HL-60 (cell line): Measurements from ENCODE around the gene ADAMTS17.

Source experiments
- DNase-seq, 2 experiments: peaks; one replicate each; pipeline ENCODE4 v3.0.0-alpha.2; 2010 to 2020; ENCODE audit warnings: low read depth in 1 of 2, low spot score in 1 of 2
- H3K27ac ChIP-seq: fragments of 250-450 bp; sonication (Bioruptor Pico); replicated peaks from 2 replicates; pipeline ENCODE4 v1.5.1; 2020; ENCODE audit warnings: mild to moderate bottlenecking, moderate library complexity
- H3K27me3 ChIP-seq: fragments of 250-450 bp; sonication (Bioruptor Pico); 2 replicates; pipeline ENCODE4 v1.5.1; 2021; ENCODE audit warnings: mild to moderate bottlenecking, moderate library complexity; ENCODE audit not compliant: insufficient read depth, poor library complexity, severe bottlenecking
- H3K4me3 ChIP-seq: replicated peaks from 2 replicates; pipeline ENCODE4 v1.5.1; 2011; ENCODE audit warnings: mild to moderate bottlenecking, control low read depth, low read length; ENCODE audit not compliant: insufficient read depth
- GABPA ChIP-seq: IDR thresholded peaks from 2 replicates; pipeline ENCODE4 v1.6.1; 2012; ENCODE audit warnings: low read depth
- POLR2AphosphoS5 ChIP-seq: IDR thresholded peaks from 2 replicates; pipeline ENCODE4 v1.6.1; 2012; ENCODE audit warnings: low read depth
- SPI1 ChIP-seq: IDR thresholded peaks from 2 replicates; pipeline ENCODE4 v1.6.1; 2012; ENCODE audit warnings: low read depth, mild to moderate bottlenecking, borderline replicate concordance
- TF ChIP-seq, protein P1 (sequence below): IDR thresholded peaks from one replicate; pipeline ENCODE4 v1.5.1; 2011; ENCODE audit warnings: low read length, control low read depth, inconsistent platforms; ENCODE audit not compliant: insufficient read depth
- TF ChIP-seq, protein P2 (sequence below): IDR thresholded peaks from 2 replicates; pipeline ENCODE4 v1.6.1; 2012; ENCODE audit warnings: low read depth; ENCODE audit not compliant: insufficient replicate concordance

ADAMTS17 gene

DNA sequence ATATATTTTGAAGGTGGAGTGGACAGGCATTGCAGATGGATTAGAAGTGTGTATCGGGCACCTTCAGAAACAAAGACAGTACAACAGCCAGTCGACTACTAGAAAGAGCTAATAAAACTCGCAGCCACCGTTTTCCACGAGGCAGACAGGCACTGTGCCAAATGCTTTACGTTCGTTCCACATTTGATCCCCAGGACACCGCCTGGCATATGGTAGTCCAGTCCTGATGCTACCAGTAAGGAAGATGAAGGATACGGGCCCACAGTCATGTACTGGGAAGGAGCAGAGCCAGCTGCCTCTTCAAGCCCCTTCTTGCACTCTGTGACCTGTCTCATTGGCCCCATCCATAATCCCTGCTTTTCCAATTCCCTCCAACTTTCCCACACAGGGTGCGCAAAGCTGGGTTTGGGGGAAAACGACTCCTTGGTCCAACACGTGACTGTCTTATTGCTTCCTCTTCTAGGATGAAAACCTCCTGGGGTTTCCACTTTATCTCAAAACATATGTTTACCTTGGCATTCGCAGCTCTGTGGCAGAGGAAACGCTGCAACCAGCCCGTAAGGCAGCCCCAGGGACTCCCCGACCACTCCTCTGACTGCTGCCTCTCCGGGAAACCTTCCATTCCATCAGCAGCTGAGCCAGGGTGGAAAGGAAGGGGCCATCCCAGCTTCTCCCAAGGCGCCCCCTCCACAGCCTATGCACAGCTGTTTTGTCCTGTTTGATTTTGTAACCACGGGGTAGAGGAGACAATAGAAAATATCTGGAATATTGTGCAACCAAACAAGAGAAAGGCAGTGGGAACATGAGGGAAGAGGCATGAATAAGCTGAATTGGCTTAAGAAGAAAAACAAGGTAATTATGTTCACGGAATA lies 107.4 kb downstream of the ADAMTS17 start:
- Histone ChIP-seq H3K27ac (no peak overlapping the region), H3K27me3 (no peaks in the 10 kb centered on the region), H3K4me3 (no peak overlapping the region)
- no peak for TF ChIP-seq SPI1
- TF ChIP-seq, protein P1, sequence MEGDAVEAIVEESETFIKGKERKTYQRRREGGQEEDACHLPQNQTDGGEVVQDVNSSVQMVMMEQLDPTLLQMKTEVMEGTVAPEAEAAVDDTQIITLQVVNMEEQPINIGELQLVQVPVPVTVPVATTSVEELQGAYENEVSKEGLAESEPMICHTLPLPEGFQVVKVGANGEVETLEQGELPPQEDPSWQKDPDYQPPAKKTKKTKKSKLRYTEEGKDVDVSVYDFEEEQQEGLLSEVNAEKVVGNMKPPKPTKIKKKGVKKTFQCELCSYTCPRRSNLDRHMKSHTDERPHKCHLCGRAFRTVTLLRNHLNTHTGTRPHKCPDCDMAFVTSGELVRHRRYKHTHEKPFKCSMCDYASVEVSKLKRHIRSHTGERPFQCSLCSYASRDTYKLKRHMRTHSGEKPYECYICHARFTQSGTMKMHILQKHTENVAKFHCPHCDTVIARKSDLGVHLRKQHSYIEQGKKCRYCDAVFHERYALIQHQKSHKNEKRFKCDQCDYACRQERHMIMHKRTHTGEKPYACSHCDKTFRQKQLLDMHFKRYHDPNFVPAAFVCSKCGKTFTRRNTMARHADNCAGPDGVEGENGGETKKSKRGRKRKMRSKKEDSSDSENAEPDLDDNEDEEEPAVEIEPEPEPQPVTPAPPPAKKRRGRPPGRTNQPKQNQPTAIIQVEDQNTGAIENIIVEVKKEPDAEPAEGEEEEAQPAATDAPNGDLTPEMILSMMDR: no peak
- no peak for TF ChIP-seq POLR2AphosphoS5
- no peak for TF ChIP-seq GABPA
- TF ChIP-seq, protein P2, sequence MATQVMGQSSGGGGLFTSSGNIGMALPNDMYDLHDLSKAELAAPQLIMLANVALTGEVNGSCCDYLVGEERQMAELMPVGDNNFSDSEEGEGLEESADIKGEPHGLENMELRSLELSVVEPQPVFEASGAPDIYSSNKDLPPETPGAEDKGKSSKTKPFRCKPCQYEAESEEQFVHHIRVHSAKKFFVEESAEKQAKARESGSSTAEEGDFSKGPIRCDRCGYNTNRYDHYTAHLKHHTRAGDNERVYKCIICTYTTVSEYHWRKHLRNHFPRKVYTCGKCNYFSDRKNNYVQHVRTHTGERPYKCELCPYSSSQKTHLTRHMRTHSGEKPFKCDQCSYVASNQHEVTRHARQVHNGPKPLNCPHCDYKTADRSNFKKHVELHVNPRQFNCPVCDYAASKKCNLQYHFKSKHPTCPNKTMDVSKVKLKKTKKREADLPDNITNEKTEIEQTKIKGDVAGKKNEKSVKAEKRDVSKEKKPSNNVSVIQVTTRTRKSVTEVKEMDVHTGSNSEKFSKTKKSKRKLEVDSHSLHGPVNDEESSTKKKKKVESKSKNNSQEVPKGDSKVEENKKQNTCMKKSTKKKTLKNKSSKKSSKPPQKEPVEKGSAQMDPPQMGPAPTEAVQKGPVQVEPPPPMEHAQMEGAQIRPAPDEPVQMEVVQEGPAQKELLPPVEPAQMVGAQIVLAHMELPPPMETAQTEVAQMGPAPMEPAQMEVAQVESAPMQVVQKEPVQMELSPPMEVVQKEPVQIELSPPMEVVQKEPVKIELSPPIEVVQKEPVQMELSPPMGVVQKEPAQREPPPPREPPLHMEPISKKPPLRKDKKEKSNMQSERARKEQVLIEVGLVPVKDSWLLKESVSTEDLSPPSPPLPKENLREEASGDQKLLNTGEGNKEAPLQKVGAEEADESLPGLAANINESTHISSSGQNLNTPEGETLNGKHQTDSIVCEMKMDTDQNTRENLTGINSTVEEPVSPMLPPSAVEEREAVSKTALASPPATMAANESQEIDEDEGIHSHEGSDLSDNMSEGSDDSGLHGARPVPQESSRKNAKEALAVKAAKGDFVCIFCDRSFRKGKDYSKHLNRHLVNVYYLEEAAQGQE: no peak
- no peak for DNase-seq

DNA sequence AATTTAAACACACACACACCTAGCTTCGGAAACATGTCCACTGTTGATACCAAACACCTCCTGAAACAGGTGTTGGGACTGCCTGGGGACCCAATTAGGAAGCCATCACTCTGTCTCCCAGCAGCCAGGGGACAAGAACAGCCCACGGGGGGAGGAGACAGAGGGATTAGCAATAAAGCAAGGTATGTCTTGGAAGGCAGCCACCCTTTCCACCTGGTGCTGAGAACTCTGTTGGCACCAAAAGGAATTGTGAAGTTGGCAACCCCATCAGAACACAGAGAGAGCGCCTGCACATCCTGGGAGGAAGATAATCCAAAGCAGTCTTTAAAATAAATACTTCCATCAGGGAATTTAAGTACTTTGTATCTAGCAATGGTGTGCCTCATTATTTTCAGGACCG lies 111.0 kb downstream of the ADAMTS17 start:
- Histone ChIP-seq H3K27ac (no peak overlapping the region), H3K4me3 (no peak overlapping the region), H3K27me3 (no peaks in the 10 kb centered on the region)
- DNase-seq: no peak
- TF ChIP-seq POLR2AphosphoS5: no peak

DNA sequence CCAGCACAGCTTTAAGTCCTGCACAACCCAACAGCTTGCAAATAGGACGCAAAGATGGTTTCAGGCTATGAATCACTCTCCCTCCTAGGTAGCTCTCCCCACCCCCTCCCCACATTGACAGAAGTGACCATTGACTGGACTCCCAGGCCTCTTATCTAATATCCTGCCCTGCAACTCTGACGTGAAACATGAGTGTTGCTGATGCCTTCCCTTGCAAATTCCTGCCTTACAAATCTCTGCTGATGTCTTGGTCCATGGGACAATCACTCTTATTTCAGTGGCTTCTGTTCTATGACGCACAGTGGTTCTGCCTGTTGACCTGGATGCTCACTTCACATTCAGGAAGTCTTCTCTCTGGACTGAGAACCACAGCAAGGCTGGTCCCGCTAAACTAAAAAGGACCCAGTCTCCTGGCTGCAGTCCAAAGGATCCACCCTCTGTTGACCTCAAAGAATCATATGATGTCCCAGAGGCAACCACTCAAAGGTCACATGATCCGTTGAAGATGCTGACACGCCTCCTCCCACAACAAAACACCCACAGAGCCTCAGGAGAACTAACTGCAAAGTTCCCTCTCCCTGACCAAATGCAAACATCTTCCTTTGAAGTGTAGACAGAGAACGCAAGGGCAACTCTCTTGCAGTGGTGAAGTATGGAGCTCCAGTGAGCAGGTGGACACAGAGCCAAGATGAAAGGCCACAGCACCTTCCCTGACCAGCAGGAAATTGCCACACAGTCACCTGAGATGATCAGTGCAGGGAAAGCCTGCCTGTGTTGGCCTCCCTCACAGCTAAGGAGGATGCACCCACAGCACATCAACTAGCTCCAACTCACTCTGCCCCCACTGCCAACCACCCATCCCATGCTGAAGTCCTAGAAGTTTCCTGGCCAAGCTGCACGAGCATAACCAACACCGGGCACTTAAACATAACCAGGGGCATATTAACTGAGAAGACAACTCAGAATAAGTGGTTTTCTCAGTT lies 112.3 kb downstream of the ADAMTS17 start:
- DNase-seq: no peak
- Histone ChIP-seq H3K27me3 (no peaks in the 10 kb centered on the region), H3K27ac (no peak overlapping the region), H3K4me3 (no peak overlapping the region)
- TF ChIP-seq, protein P1: no peak
- TF ChIP-seq, protein P2: no peak
- TF ChIP-seq SPI1 (no peak), GABPA (no peak), POLR2AphosphoS5 (no peak)

DNA sequence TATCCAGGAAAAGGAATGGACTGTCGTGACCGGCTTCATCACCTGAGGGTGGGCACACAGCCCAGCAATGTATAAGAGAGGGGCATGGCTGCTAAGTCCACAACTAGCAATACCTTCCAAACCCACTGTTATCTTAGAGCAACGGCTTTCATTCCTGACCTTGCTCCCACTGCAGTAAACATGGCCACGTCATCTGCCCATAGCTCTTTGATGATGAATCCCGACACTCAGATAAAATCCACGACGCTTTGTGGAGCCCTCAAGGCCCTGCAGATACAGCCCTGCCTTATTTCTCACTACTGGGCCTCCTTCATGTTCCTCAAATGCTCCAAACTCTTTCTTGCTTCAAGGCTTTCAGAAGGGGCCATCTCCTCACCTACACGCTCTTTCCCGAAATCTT lies 114.0 kb downstream of the ADAMTS17 start:
- no peak for DNase-seq
- Histone ChIP-seq H3K27me3 (no peaks in the 10 kb centered on the region), H3K4me3 (no peak overlapping the region), H3K27ac (no peak overlapping the region)
- TF ChIP-seq, protein P1: no peak
- no peak for TF ChIP-seq POLR2AphosphoS5
- no peak for TF ChIP-seq GABPA
- TF ChIP-seq, protein P2: no peak
- no peak for TF ChIP-seq SPI1
